ENCODE results near the gene PARVB. TPM values are rescaled to one million over a fixed set of nuclear protein-coding genes. Genes with fewer than 3 reads are reported as not detected.

PARVB gene
- total RNA-seq, 4 donors from 2014 or later: 120 to 201 (median 147) TPM

GRCh38 chr22:44181912-44182587, 157.9 kb downstream of the PARVB start:
- Histone ChIP-seq H3K36me3 (no peaks in the 10 kb centered on the region), H3K9me3 (no peaks in the 10 kb centered on the region), H3K4me3 (peak overlapping the region in 1 of 4 donors; percentile 34), H3K4me1 (no peaks in the 10 kb centered on the region), H3K27ac (peak overlapping the region in 1 of 4 donors; percentile 23), H3K27me3 (peaks cover 15 to 21% (median 16%) of the 10 kb centered on the region in 3 donors)
- in situ Hi-C loops (cut with MboI; ENCODE audit: low sequenced_read_pairs in 4 of 4): no loop called here
- intact Hi-C loops (cut with DNase I; ENCODE audit: low total_unique reads): no loop called here
- no peak for TF ChIP-seq CTCF (IDR thresholded peaks at IDR 0.05 in 4 of 5, conservative IDR thresholded peaks at IDR 0.05 in 1 of 5)
- DNase-seq (no peak), ATAC-seq (no peak)

GRCh38 chr22:44182588-44183286, 158.6 kb downstream of the PARVB start:
- Histone ChIP-seq H3K9me3 (no peaks in the 10 kb centered on the region), H3K36me3 (no peaks in the 10 kb centered on the region), H3K27ac (no peak overlapping the region), H3K4me1 (no peaks in the 10 kb centered on the region), H3K27me3 (peaks cover 15 to 21% (median 16%) of the 10 kb centered on the region in 3 donors), H3K4me3 (peak overlapping the region in 1 of 4 donors; percentile 34)
- in situ Hi-C loops (cut with MboI; ENCODE audit: low sequenced_read_pairs in 4 of 4): no loop called here
- peak; percentile 28 to 39 for DNase-seq
- TF ChIP-seq POLR2A (IDR thresholded peaks at IDR 0.05) (peak in 1 of 2 donors; percentile 23), CTCF (IDR thresholded peaks at IDR 0.05 in 4 of 5, conservative IDR thresholded peaks at IDR 0.05 in 1 of 5) (no peak)
- intact Hi-C loops (cut with DNase I; ENCODE audit: low total_unique reads): no loop called here
- ATAC-seq: peak in 1 of 2 donors; percentile 24

GRCh38 chr22:44183287-44183588, 159.1 kb downstream of the PARVB start:
- Histone ChIP-seq H3K36me3 (no peaks in the 10 kb centered on the region), H3K4me3 (no peak overlapping the region), H3K27me3 (peaks cover 15 to 21% (median 16%) of the 10 kb centered on the region in 3 donors), H3K4me1 (no peaks in the 10 kb centered on the region), H3K9me3 (no peaks in the 10 kb centered on the region), H3K27ac (no peak overlapping the region)
- no peak for TF ChIP-seq CTCF (IDR thresholded peaks at IDR 0.05 in 4 of 5, conservative IDR thresholded peaks at IDR 0.05 in 1 of 5)
- no peak for TF ChIP-seq POLR2A (IDR thresholded peaks at IDR 0.05)
- DNase-seq (no peak), ATAC-seq (no peak)
- in situ Hi-C loops (cut with MboI; ENCODE audit: low sequenced_read_pairs in 4 of 4) (no loop called here), intact Hi-C loops (cut with DNase I; ENCODE audit: low total_unique reads) (no loop called here)

- DNase-seq (no peak), ATAC-seq (no peak)
- TF ChIP-seq CTCF (IDR thresholded peaks at IDR 0.05 in 4 of 5, conservative IDR thresholded peaks at IDR 0.05 in 1 of 5): no peak
- no peak for TF ChIP-seq POLR2A (IDR thresholded peaks at IDR 0.05)
- Histone ChIP-seq H3K4me1 (no peaks in the 10 kb centered on the region), H3K4me3 (no peak overlapping the region), H3K27ac (no peak overlapping the region), H3K36me3 (no peaks in the 10 kb centered on the region), H3K27me3 (peaks cover 15 to 21% (median 16%) of the 10 kb centered on the region in 3 donors), H3K9me3 (no peaks in the 10 kb centered on the region)
- in situ Hi-C loops (cut with MboI; ENCODE audit: low sequenced_read_pairs in 4 of 4): no loop called here
- intact Hi-C loops (cut with DNase I; ENCODE audit: low total_unique reads): no loop called here
Observed at GRCh38 chr22:44184006-44184405, 159.9 kb downstream of the PARVB start.

Data from gastrocnemius medialis (tissue), 4 donors.